ENCODE results near the gene ZBTB1.
A peak's percentile ranks its signal among the peaks of the same experiment; 100 is the strongest.
"Not testable (repeated sequence)": the region's sequence is repeated elsewhere in the genome, so short reads cannot be mapped to it uniquely, and the experiment has no call there.

Gene ZBTB1

GRCh38 chr14:64536488-64537245 is 32.1 kb downstream of the ZBTB1 start:
- no peak for DNase-seq

GRCh38 chr14:64540208-64541202 is 35.9 kb downstream of the ZBTB1 start, which contains the start of gene HSPA2:
Gene HSPA2, plus strand, starts transcription at chr14:64540741. Its CDS starts 109 bp downstream, at chr14:64540850.
- no peak for DNase-seq

- DNase-seq, result no peak
Measured at GRCh38 chr14:64541261-64541971, 36.8 kb downstream of the ZBTB1 start.

- no peak for DNase-seq
Measured at GRCh38 chr14:64541972-64542835, 37.6 kb downstream of the ZBTB1 start.

- no peak for DNase-seq
Measured at GRCh38 chr14:64542836-64543201, 38.2 kb downstream of the ZBTB1 start.

GRCh38 chr14:64544607-64545312 is 40.2 kb downstream of the ZBTB1 start:
- DNase-seq, result no peak

- DNase-seq, result no peak
Measured at GRCh38 chr14:64549016-64549415, 44.4 kb downstream of the ZBTB1 start.

- peak; percentile 37 for DNase-seq
Measured at GRCh38 chr14:64549791-64550620, 45.4 kb downstream of the ZBTB1 start, which contains the start of gene PPP1R36. Gene PPP1R36, plus strand, starts transcription at chr14:64549961. Its CDS starts 37 bp downstream, at chr14:64549998.

GRCh38 chr14:64550621-64551333 is 46.2 kb downstream of the ZBTB1 start:
- DNase-seq, result no peak

- DNase-seq, result no peak
Measured at GRCh38 chr14:64554556-64554955, 50.0 kb downstream of the ZBTB1 start.

- no peak for DNase-seq
Measured at GRCh38 chr14:64556526-64556925, 52.0 kb downstream of the ZBTB1 start.

- DNase-seq, result not testable (repeated sequence)
Measured at GRCh38 chr14:64558216-64558615, 53.6 kb downstream of the ZBTB1 start.

- DNase-seq, result no peak
Measured at GRCh38 chr14:64561631-64562030, 57.1 kb downstream of the ZBTB1 start.

- DNase-seq, result no peak
Measured at GRCh38 chr14:64562436-64562835, 57.9 kb downstream of the ZBTB1 start.

- DNase-seq, result no peak
Measured at GRCh38 chr14:64563696-64564095, 59.1 kb downstream of the ZBTB1 start.

- DNase-seq, result no peak
Measured at GRCh38 chr14:64566651-64567122, 62.1 kb downstream of the ZBTB1 start.

- DNase-seq, result no peak
Measured at GRCh38 chr14:64569138-64569631, 64.6 kb downstream of the ZBTB1 start.

- DNase-seq, result not testable (repeated sequence)
Measured at GRCh38 chr14:64569646-64570045, 65.1 kb downstream of the ZBTB1 start.

GRCh38 chr14:64572386-64573104 is 68.0 kb downstream of the ZBTB1 start:
- DNase-seq, result no peak

Measured in NCI-H1417 treated with DMSO at 0.1 percent for 48 hours (cell line).